Subcutaneous abdominal adipose tissue (tissue), 5 donors: ENCODE measurements around the gene ZNRD2.

Source experiments
- H3K27ac ChIP-seq: one replicate; pipeline ENCODE4 v1.7.0; 2013; ENCODE audit warnings: low read depth, mild to moderate bottlenecking, inconsistent platforms, low read length, moderate library complexity
- H3K27me3 ChIP-seq, 5 donors: one replicate each; pipeline ENCODE4 v1.7.0; 2013; ENCODE audit warnings: low read length in 5 of 5, inconsistent platforms in 1 of 5; ENCODE audit not compliant: control insufficient read depth in 5 of 5, insufficient read depth in 4 of 5
- H3K36me3 ChIP-seq, 5 donors: one replicate each; pipeline ENCODE4 v1.7.0; 2013; ENCODE audit warnings: low read length in 5 of 5; ENCODE audit not compliant: control insufficient read depth in 5 of 5, insufficient read depth in 5 of 5
- H3K4me1 ChIP-seq, 5 donors: one replicate each; pipeline ENCODE4 v1.7.0; 2013; ENCODE audit warnings: low read length in 5 of 5, mild to moderate bottlenecking in 3 of 5, moderate library complexity in 1 of 5; ENCODE audit not compliant: control insufficient read depth in 5 of 5, insufficient read depth in 5 of 5
- H3K4me3 ChIP-seq, 5 donors: one replicate each; pipeline ENCODE4 v1.7.0; 2013; ENCODE audit warnings: low read length in 5 of 5, low read depth in 1 of 5
- H3K9ac ChIP-seq, 5 donors: one replicate each; pipeline ENCODE4 v1.7.0; 2013; ENCODE audit warnings: low read length in 5 of 5, mild to moderate bottlenecking in 4 of 5, moderate library complexity in 3 of 5
- H3K9me3 ChIP-seq, 5 donors: one replicate each; pipeline ENCODE4 v1.7.0; 2013; ENCODE audit warnings: low read length in 5 of 5; ENCODE audit not compliant: control insufficient read depth in 5 of 5
- donor health status: healthy.
- donor health status: healthy.
- donor health status: healthy.
- donor health status: healthy.
- donor health status: healthy.

The ZNRD2 gene

GRCh38 chr11:65556470-65557279, 13.6 kb upstream of the ZNRD2 start:
- no peaks in the 10 kb centered on the region for H3K27me3 ChIP-seq
- H3K4me1 ChIP-seq = peaks cover 7 to 67% (median 64%) of the 10 kb centered on the region in 5 donors
- peaks cover 0 to 13% (median 8%) of the 10 kb centered on the region in 5 donors for H3K36me3 ChIP-seq
- H3K9ac ChIP-seq = peak overlapping the region in 3 of 5 donors; percentile 72 to 77 (median 73)
- H3K9me3 ChIP-seq = no peaks in the 10 kb centered on the region
- H3K4me3 ChIP-seq = peak overlapping the region; percentile 48 to 65 (median 57)
- peak overlapping the region; percentile 74 for H3K27ac ChIP-seq

DNA sequence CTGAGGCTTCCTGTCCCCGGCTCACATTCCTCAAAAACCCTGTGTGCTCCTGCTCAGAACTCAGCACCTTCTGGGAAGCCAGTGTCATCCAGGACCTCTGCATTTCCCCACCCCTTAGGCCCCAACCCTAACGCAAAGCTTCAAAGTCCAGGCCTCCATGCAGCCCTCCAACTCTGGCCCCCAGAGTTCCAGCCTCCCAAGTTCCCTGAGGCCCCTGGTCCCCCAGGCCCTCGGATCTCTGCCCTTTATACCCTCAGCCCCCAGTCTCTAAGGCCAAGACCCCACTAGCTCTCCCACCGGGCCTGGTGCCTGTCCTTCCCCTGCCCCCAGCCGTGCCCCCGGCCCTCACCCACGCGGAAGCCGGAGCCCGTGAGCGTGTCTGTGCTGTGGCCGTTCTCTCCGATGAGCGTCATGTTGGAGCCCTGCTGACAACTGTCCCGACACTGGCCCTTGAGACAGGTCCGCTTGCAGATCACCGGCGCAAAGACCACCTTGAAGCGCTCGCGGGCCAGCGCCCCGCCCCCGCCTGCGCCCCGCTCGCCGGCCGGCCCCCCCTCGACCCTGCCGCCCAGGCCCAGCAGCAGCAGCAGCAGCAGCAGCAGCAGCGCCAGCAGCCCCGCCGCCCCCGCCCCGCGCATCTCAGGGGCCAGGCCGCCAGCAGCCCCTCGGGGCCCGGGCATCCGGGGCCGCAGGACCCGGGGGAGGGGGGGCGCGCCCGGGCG, 12.8 kb upstream of the ZNRD2 start:
- H3K27ac ChIP-seq = peak overlapping the region; percentile 85
- peaks cover 7 to 62% (median 60%) of the 10 kb centered on the region in 5 donors for H3K4me1 ChIP-seq
- no peaks in the 10 kb centered on the region for H3K27me3 ChIP-seq
- peak overlapping the region in 4 of 5 donors; percentile 65 to 77 (median 72) for H3K9ac ChIP-seq
- H3K36me3 ChIP-seq = peaks cover 0 to 5% (median 2%) of the 10 kb centered on the region in 5 donors
- H3K9me3 ChIP-seq = no peaks in the 10 kb centered on the region
- peak overlapping the region; percentile 48 to 65 (median 60) for H3K4me3 ChIP-seq

- Histone ChIP-seq H3K27me3 (no peaks in the 10 kb centered on the region), H3K4me3 (peak within 1 kb of the TSS; percentile 57 to 65 (median 61)), H3K36me3 (no peaks in the 10 kb centered on the region), H3K4me1 (peaks cover 7 to 59% (median 56%) of the 10 kb centered on the region in 5 donors), H3K27ac (peak within 1 kb of the TSS; percentile 85), H3K9me3 (no peaks in the 10 kb centered on the region), H3K9ac (peak within 1 kb of the TSS in 4 of 5 donors; percentile 72 to 84 (median 76))
Measured at GRCh38 chr11:65558002-65558929, 12.0 kb upstream of the ZNRD2 start, which contains the start of gene LTBP3. Gene LTBP3 (minus strand): TSS chr11:65558359. CDS start chr11:65557959, 400 bp downstream.

- no peaks in the 10 kb centered on the region for H3K36me3 ChIP-seq
- peak overlapping the region; percentile 85 for H3K27ac ChIP-seq
- H3K9ac ChIP-seq = peak overlapping the region in 4 of 5 donors; percentile 62 to 84 (median 72)
- H3K4me1 ChIP-seq = peaks cover 7 to 64% (median 53%) of the 10 kb centered on the region in 5 donors
- peak overlapping the region; percentile 42 to 64 (median 60) for H3K4me3 ChIP-seq
- no peaks in the 10 kb centered on the region for H3K27me3 ChIP-seq
- H3K9me3 ChIP-seq = no peaks in the 10 kb centered on the region
Measured at GRCh38 chr11:65558930-65559509, 11.3 kb upstream of the ZNRD2 start.

GRCh38 chr11:65559535-65559934, 10.7 kb upstream of the ZNRD2 start:
- H3K9me3 ChIP-seq = no peaks in the 10 kb centered on the region
- H3K27me3 ChIP-seq = no peaks in the 10 kb centered on the region
- H3K9ac ChIP-seq = peak overlapping the region in 2 of 5 donors; percentile 66 to 84
- no peak overlapping the region for H3K4me3 ChIP-seq
- H3K4me1 ChIP-seq = peaks cover 7 to 62% (median 52%) of the 10 kb centered on the region in 5 donors
- H3K36me3 ChIP-seq = no peaks in the 10 kb centered on the region
- peak overlapping the region; percentile 85 for H3K27ac ChIP-seq

DNA sequence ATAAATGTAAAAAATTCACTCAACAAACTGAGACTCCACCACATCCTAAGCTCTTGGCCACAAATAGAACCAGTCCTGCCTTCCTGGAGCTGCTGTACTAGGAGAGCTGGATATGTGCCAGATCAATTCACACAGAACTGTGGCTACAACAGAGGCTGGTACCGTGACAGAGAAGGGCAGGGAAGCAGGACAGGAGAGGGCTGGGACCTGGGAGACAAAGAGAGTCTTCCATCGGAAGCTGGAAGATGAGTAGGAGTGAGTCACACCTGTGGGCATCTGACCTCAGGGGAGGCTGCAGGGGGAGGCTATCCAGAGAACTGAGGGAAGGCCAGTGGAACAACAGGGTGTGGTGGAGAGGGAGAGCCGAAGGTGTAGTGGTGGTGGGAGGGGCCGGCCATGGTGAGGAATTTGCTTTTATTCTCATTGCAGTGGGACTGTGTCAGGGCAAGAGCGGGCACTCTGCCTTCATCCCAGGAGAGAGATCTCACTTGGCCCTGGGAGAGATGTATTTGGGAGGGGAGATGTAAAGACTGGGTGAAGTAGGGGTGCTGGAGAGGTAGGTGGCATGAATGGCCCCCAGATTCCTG, 10.2 kb upstream of the ZNRD2 start:
- no peak overlapping the region for H3K27ac ChIP-seq
- H3K27me3 ChIP-seq = no peaks in the 10 kb centered on the region
- H3K36me3 ChIP-seq = no peaks in the 10 kb centered on the region
- no peak overlapping the region for H3K4me3 ChIP-seq
- no peaks in the 10 kb centered on the region for H3K9me3 ChIP-seq
- peaks cover 7 to 59% (median 49%) of the 10 kb centered on the region in 5 donors for H3K4me1 ChIP-seq
- peak overlapping the region in 1 of 5 donors; percentile 30 for H3K9ac ChIP-seq

DNA sequence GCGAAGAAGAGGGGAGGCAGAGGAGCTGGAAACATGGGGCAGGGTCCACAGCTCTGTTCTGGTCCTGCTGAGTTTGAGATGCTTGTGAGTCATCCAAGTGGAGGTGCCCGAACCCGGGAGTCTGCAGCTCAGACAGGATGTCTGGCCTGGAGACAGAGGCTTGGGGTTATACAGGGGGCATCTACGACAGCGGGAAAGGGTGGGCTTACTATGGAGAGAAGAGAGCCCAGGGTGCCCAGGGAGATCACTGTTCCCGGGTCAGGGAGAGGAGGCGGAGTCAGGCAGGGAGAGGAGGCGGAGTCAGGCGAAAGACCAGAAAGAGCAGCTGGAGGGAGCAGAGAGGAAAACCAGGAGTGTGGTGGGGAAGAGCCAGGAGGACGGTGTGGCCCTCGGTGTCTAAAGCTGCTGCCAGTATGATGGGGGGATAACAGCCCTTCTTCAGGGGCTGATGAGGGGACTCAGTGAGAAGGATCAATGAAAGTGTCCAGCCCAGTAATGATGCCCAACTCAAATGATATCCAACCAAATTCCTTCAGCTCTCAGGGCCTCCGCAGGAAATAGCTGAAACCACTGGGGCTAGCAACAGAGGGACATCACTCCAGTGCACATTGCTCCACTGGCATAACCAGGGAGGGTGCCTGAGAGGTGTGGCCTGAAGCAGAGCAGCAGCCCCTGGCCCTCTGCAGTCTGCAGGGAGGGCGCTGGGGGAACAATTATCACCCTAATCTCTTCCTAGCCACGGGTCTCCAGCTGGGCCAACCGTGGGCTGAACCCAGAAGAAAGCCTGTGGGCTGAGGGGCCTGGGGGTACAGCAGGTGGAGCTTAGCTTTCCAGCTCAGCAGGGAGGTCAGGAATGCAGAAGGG, 9.5 kb upstream of the ZNRD2 start:
- Histone ChIP-seq H3K36me3 (no peaks in the 10 kb centered on the region), H3K4me3 (peak overlapping the region in 1 of 5 donors; percentile 2), H3K27me3 (no peaks in the 10 kb centered on the region), H3K9me3 (no peaks in the 10 kb centered on the region), H3K4me1 (peaks cover 7 to 52% (median 41%) of the 10 kb centered on the region in 5 donors), H3K27ac (no peak overlapping the region), H3K9ac (no peak overlapping the region)

DNA sequence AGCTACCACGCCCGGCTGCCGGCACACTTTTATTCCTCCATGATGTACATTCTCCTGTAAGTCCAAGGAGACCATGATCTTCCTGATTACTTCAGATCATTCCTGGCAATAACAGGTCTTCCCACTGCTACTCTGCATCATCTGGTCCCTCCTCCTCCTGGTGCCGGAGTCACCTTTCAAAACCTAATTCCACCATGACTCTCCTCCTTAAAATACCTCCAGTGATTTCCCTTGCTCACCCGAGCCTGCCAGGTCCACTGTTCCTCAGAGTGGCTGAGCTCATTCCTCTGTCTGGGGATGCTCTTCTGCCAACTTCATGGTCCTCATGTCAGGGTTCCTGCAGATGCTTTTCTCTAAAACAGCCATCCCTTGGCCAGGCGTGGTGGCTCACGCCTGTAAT, 8.3 kb upstream of the ZNRD2 start:
- no peaks in the 10 kb centered on the region for H3K9me3 ChIP-seq
- H3K27ac ChIP-seq = no peak overlapping the region
- peaks cover 0 to 5% (median 0%) of the 10 kb centered on the region in 5 donors for H3K36me3 ChIP-seq
- peaks cover 4 to 39% (median 33%) of the 10 kb centered on the region in 5 donors for H3K4me1 ChIP-seq
- H3K27me3 ChIP-seq = no peaks in the 10 kb centered on the region
- H3K9ac ChIP-seq = no peak overlapping the region
- H3K4me3 ChIP-seq = no peak overlapping the region
